LNCAP (cell line): ENCODE results near the gene TINAGL1.
A peak's percentile ranks its signal among the peaks of the same experiment; 100 is the strongest.

Source experiments
- CTCF ChIP-seq: fragments of 450-650 bp; IDR thresholded peaks from 2 replicates; pipeline ENCODE4 v1.5.1; 2017; ENCODE audit warnings: mild to moderate bottlenecking

Gene TINAGL1

GRCh38 chr1:31583082-31583994 is 7.0 kb downstream of the TINAGL1 start:
- TF ChIP-seq CTCF: no peak

GRCh38 chr1:31583995-31584868 is 7.9 kb downstream of the TINAGL1 start:
- no peak for TF ChIP-seq CTCF

GRCh38 chr1:31584869-31585735 is 8.8 kb downstream of the TINAGL1 start:
- TF ChIP-seq CTCF: no peak

- TF ChIP-seq CTCF: no peak
Observed at GRCh38 chr1:31585736-31586365, 9.5 kb downstream of the TINAGL1 start.

GRCh38 chr1:31586376-31587327 is 10.3 kb downstream of the TINAGL1 start:
- no peak for TF ChIP-seq CTCF

GRCh38 chr1:31587720-31588423 is 11.6 kb downstream of the TINAGL1 start:
- peak; percentile 57 for TF ChIP-seq CTCF
